LNCAP (cell line): ENCODE measurements around the gene KAZALD1.

ENCODE experiments used
- CTCF ChIP-seq: fragments of 450-650 bp; IDR thresholded peaks from 2 replicates; pipeline ENCODE4 v1.5.1; 2017; ENCODE audit warnings: mild to moderate bottlenecking

KAZALD1 gene

GRCh38 chr10:101040851-101041250 lies 20.9 kb upstream of the KAZALD1 start:
- no peak for TF ChIP-seq CTCF

GRCh38 chr10:101041252-101041761 lies 20.5 kb upstream of the KAZALD1 start:
- TF ChIP-seq CTCF, result peak; percentile 58

- no peak for TF ChIP-seq CTCF
Measured at GRCh38 chr10:101042118-101042517, 19.7 kb upstream of the KAZALD1 start.

DNA sequence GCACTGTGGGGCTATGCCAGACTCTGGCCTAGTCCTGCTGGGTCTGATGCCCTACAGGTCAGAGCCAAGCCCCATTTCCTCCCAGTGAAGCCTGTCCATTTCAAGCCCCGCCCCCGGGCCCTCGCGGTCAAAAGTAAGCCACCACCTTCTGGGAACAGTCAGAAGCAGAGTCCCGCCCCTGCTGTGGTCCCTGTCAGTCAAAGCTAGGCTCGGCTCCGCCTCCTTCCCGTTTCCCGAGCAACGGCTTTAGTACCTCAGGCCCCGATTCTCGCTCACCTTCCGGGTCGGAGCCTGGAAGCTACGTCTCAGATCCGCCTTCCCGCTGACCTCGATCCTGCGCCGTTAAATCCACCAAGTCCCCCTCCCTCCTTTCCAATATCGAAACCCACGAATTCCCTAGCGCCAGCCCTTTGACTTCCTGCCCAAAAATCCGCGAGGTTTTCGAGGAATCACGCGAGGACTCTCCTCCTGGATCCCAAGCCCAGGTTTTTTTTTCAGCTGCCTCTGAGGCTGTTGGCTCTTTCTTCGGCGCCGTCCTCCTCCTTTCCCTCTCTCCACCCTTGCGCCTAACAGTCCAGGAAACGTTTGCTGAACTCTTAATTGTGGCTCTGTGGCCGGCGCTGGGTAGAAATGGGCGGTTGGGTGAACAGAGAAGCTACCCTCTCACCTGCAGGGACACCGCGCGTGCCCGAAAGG lies 19.0 kb upstream of the KAZALD1 start:
- TF ChIP-seq CTCF, result no peak

GRCh38 chr10:101043363-101043707 lies 18.5 kb upstream of the KAZALD1 start:
- TF ChIP-seq CTCF, result no peak

DNA sequence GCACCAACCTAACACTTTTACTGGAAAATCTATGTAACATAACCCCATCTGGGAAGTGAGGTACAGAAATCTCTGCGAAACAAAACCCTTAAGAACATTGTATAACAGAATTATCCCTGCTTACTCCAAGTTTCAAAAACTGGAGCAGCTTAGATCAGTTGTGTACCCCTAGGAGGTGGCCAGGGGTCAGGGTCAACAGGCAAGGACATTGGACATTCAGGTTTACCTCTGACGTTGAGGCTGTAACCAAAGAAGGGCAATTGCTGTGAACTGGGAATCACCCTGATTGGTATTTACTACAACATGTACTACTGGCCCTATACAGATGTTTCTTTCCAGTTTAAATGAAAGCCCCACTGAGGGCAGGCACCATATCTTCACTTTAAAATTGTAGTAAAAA lies 17.7 kb upstream of the KAZALD1 start:
- no peak for TF ChIP-seq CTCF

- TF ChIP-seq CTCF, result no peak
Measured at GRCh38 chr10:101046332-101047238, 15.2 kb upstream of the KAZALD1 start.
